HL-60/S4 (cell line): ENCODE data around the gene CYBA.

Experiments
- in situ Hi-C: fragments of 300-500 bp; cut with MboI; formaldehyde crosslinking; loops from 2 replicates; pipeline ENCODE4 v1.14.3; 2022; ENCODE audit warnings: low sequenced_read_pairs

The CYBA gene

GRCh38 chr16:88662843-88663606 lies 12.2 kb upstream of the CYBA start, which contains the start of gene MVD:
Gene MVD (minus strand): TSS chr16:88663091. CDS start chr16:88663080, 11 bp downstream.
- in situ Hi-C loops, result no loop called here

DNA sequence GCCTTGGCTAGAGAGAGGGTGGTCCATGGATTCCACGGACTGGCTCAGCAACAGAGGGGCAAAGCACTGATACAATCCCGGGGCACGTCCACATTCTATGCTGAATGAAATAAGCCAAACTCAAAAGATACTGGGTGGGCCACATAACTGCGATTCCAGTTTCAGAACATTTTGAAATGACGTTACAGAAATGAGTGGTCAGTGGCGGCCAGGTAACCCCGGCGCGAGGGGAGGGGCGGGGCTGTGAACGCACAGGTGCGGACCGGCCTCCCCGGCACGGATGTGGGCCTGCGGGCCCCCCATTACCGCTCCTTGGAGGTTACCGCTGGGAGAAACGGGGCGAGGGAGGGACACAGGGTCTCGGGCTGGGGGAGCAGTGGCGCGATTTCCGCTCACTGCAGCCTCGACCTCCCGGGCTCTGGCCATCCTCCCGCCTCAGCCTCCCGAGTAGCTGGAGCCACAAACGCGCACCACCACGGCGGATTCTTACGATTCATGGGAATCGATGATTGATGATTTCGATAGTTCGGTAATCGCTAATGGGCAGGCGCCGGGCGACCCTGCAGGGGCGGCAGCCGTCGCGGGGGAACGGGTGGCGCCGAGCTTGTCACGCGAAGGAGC lies 11.5 kb upstream of the CYBA start:
- in situ Hi-C loops, result no loop called here

GRCh38 chr16:88661468-88661867 lies 10.6 kb upstream of the CYBA start:
- in situ Hi-C loops, result no loop called here

- in situ Hi-C loops, result no loop called here
Measured at GRCh38 chr16:88659160-88659559, 8.3 kb upstream of the CYBA start.

DNA sequence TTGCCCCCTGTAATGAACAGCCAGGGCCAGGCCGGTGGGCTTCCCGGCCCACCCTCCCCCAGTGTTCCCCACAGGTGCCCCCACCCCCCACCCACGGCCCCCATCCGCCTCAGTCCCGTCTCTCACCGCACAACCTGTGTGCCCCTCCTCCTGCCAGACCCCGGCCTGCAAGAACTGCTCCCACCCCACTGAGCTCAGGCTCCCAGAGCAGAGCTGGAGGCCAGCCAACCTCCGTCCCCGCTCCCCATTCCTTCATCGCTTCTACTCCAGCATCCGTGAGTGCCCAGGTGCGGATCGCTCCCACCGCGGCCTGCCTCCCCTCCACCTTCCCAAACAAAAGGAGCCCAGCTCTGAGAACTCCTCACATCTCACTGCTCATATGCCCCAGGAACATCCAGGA lies 7.9 kb upstream of the CYBA start:
- in situ Hi-C loops, result no loop called here

DNA sequence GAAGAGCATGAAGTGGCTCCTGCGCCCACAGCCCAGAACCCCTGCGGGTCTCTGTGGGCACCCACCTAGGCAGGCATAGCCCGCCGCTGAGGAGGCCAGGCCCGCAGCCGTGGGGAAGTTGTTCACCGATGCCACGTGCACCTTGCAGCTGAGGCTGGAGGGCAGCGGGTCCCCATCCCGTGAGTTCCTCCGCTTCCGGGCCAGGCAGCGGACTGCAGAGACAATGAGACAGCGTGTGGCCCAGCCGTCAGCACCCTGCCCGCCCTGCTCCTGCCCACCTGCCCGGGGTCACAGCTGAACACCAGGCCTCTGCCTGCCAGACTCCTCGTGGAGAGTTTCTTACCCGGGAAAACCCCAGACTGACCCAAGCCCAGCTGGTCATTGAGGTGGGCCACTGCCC lies 6.5 kb upstream of the CYBA start:
- in situ Hi-C loops, result no loop called here

GRCh38 chr16:88656291-88656980 lies 5.6 kb upstream of the CYBA start:
- in situ Hi-C loops, result no loop called here

DNA sequence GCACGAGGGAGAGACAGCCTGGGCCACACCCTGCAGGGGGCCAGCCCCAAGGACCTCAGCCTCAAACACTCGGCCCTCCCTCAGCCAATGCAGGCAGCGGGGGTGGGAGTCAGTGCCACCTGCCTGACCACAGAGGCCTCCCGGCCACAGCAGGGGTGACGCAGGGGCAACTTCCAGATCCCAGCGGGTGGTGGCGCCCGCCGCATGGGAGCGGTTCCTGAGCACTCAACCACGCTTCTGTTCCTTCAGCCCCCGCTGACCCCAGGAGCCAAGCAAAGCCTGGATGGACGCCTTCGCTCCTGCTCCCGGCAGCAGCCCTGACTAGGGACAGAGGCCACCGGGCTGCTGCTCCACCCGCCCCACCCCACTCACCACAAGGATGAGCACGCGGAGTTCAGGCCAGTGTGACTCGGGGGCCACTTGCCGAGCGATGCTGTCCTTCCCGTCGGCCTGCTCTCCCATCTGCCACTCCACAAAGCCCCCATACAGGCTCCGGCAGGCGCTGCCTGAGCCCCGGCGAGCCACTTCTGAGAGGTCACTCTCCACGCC lies 5.0 kb upstream of the CYBA start:
- in situ Hi-C loops, result no loop called here

DNA sequence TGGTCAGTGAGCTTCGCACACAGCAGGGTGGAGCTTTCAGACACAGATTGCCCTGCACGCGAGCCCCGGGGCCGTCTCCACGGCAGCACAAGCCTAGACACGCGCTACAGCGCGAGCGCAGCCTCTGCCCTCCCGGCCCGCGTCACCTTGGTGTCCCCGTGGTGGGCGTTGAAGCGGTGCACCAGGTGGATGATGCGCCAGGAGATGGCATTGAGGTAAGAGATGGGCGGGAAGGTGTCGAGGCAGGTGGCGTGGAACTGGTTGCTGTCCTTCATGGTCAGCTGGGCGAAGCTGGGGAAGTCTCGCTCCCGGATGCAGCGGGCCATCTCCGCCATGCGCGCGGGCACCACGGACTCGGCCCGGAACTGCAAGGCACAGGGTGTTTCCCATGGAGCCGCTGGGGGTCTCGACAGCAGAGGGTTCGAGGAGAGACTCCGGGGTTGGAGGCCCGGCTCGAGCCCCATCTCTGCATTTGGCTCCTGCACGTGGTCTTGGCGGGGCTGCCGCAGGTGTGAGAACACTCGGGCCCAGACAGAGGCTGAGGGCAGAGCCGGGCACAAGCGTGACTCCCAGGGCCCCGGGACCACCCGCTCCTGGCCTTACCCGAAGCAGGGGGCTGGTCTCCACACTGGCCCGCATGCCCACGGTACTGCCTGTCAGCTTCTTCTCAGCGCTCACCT lies 4.3 kb upstream of the CYBA start:
- in situ Hi-C loops, result no loop called here

DNA sequence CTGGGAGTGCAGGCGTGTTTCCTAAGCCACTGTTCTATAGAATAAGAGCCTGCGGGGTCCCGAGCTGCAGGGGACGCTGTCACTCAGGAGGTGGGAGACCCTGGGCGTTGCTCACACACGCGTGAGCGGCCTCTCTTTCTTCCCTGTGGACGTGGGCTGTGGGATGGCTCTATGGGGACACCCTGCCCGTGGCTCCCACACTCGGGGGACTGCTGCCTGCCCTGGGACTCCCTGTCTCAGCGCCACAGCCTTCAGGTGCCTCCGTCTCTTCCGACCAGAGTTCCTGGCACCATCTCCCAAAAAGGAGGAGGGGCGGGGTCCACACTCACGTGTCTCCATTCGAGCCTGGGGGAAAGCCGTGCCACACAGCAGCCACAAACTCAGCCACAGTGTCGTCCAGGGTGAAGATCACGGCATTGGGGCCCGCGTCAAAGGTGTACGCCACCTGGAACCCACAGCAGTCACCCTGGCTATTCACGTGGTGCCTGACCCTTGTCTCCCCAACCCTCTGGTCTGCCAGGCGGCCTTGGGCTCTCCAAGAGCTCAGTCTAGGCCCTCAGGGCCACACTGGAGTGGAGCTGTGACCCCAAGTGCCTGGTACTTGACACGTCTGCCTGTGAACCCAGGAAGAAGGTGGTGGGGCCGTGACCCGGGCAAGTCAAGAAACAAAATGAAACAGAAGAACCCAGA lies 3.7 kb upstream of the CYBA start:
- in situ Hi-C loops, result no loop called here

- in situ Hi-C loops, result no loop called here
Measured at GRCh38 chr16:88653596-88654362, 2.9 kb upstream of the CYBA start.

DNA sequence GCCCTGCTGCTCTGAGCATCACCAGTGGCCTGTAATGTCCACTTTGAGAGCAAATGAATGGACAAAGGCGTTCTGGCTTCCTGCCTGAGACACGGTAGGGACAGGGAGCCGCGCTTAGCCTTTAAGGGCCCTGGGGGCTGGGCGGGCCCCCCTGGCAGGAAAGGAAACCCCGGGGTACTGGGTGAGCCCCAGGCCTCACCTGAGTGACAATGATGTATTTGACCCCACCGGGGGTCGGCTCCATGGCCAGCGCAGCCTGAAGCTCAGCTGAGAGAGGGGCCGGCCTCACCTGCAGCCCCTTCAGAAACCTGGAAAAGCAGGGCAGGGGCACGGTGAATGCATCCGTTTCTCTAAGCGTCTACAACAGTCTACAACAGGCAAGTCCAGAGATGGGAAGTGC lies 2.2 kb upstream of the CYBA start:
- in situ Hi-C loops, result no loop called here

DNA sequence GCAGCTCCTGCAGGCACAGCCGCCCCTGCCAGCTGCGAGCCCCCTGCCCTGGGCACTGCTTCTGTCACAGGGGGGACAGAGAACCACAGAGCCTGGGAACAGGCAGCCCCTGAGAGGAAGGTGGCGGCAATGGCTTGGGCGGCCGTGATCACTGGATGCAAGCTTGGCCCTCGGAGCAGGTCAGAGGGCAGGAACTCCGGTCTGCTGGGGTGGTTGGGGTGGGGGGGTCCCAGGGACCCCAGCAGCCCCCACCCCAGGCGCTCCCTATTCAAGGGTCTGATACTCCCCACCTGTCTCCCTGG lies 1.9 kb upstream of the CYBA start:
- in situ Hi-C loops, result no loop called here

- in situ Hi-C loops, result no loop called here
Measured at GRCh38 chr16:88651989-88652761, 1.3 kb upstream of the CYBA start.

DNA sequence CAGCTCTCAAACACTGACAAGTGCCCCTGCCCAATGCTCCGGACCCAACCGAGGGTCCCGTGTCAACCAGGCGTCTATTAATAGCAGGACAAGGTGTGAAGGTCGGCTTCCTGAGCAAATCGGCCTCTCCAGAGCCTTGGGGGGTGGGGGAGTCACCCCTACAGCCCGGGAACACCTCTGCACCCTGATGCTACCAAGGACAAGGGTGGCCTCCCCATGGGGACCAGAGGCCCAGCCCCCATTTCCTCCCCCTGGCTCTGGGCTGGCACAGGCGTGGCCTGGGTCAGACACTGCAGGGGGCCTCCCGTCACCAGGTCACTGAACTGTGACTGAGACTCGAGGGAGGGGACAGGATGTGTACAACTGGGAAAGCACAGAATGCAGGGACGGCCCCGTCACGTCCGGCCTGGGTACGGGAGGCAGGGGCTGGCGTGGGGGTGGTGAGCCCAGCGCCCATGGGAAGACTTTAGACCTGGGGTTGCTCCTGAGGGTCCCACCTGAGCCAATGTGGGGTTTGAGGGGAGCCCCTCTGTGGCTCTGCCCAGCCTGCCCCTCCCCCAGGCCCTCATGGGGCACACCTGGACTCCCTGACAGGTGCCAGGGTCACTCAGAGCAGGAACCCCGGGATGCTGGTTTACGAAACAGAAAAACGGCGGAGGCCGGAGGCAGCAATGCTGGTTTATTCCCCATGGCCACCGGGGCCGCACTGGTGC lies 579 bp upstream of the CYBA start:
- in situ Hi-C loops, result no loop called here

GRCh38 chr16:88649924-88650748 lies 717 bp downstream of the CYBA start:
- in situ Hi-C loops, result no loop called here

DNA sequence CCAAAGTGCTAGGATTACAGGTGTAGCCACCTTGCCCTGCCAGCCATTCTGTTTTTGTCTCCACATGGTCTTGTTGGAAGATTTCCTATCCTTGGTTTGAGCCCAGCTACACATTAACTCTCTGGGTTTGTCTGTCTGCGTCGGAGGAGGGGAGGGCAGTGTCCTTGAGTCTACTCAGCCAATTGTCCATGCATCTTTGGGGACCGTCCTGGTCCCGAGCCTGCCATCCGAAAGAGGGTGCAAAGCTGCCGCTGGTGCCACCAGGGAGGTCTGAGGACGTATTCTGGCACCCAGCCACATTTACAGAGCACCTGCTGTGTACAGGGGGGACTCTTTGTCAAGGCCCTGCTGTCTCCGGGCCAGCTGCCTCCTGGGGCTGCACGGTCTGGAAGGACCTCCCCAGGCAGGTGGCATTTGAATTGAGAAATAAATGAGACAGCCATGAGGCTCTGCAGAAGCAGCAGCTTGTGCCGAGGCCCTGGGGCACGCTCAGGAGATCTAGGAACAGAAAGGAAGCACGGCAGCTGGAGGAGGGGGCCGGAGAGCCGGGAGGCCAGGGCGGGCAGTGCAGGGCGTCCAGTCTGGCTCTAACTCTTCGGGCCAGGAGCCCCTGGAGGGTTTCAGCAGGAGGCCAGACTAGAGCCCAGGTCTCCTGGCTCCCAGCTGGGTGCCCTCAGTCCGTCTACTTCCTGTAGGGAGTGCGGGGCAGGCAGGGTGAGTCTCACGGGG lies 1.5 kb downstream of the CYBA start:
- in situ Hi-C loops, result no loop called here
